GM12873 (cell line): Measurements from ENCODE around the gene SRPK3.

Experiments used
- TF ChIP-seq, protein P1 (sequence below): IDR thresholded peaks from 2 replicates; pipeline ENCODE4 v1.5.1; 2012; ENCODE audit warnings: low read depth, mild to moderate bottlenecking, moderate library complexity, low read length, control low read depth; ENCODE audit not compliant: insufficient read depth; ENCODE audit errors: missing control alignments

Gene SRPK3, protein sequence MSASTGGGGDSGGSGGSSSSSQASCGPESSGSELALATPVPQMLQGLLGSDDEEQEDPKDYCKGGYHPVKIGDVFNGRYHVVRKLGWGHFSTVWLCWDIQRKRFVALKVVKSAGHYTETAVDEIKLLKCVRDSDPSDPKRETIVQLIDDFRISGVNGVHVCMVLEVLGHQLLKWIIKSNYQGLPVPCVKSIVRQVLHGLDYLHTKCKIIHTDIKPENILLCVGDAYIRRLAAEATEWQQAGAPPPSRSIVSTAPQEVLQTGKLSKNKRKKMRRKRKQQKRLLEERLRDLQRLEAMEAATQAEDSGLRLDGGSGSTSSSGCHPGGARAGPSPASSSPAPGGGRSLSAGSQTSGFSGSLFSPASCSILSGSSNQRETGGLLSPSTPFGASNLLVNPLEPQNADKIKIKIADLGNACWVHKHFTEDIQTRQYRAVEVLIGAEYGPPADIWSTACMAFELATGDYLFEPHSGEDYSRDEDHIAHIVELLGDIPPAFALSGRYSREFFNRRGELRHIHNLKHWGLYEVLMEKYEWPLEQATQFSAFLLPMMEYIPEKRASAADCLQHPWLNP

DNA sequence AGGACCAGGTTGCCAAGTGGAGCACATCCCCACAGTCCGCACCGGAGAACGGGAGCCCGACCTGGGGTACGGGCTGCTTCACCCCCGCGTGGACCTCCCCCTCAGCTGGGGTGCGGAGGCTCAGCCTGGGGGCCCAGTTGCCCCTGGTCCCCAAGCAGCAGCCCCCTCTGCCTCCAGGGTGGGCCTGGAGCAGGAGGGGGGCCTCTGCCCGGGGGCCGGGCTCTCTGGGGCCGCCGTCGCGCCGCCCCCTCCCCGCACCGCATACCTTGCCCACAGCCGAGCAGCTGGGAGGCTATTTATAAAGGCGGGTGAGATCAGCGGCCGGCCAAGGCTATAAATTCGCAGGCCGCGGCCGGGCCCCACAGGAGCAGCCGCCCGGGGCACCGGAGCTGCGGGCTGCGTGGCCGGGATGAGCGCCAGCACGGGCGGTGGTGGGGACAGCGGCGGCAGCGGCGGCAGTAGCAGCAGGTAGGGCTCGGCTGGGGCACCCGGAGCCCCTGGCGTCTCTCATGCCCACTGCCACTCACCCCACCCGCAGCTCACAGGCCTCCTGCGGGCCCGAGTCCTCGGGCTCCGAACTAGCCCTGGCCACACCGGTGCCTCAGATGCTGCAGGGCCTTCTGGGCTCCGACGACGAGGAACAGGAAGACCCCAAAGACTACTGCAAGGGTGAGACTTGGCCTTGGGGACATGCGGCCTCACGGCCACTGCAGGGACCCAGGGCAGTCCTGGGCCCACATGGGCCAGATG lies at the start of gene SRPK3:
Gene SRPK3 (plus strand): TSS at position 364 of the 750 bp plus-strand sequence. CDS start 46 bp downstream, at position 410.
- TF ChIP-seq, protein P1, sequence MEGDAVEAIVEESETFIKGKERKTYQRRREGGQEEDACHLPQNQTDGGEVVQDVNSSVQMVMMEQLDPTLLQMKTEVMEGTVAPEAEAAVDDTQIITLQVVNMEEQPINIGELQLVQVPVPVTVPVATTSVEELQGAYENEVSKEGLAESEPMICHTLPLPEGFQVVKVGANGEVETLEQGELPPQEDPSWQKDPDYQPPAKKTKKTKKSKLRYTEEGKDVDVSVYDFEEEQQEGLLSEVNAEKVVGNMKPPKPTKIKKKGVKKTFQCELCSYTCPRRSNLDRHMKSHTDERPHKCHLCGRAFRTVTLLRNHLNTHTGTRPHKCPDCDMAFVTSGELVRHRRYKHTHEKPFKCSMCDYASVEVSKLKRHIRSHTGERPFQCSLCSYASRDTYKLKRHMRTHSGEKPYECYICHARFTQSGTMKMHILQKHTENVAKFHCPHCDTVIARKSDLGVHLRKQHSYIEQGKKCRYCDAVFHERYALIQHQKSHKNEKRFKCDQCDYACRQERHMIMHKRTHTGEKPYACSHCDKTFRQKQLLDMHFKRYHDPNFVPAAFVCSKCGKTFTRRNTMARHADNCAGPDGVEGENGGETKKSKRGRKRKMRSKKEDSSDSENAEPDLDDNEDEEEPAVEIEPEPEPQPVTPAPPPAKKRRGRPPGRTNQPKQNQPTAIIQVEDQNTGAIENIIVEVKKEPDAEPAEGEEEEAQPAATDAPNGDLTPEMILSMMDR: no peak

DNA sequence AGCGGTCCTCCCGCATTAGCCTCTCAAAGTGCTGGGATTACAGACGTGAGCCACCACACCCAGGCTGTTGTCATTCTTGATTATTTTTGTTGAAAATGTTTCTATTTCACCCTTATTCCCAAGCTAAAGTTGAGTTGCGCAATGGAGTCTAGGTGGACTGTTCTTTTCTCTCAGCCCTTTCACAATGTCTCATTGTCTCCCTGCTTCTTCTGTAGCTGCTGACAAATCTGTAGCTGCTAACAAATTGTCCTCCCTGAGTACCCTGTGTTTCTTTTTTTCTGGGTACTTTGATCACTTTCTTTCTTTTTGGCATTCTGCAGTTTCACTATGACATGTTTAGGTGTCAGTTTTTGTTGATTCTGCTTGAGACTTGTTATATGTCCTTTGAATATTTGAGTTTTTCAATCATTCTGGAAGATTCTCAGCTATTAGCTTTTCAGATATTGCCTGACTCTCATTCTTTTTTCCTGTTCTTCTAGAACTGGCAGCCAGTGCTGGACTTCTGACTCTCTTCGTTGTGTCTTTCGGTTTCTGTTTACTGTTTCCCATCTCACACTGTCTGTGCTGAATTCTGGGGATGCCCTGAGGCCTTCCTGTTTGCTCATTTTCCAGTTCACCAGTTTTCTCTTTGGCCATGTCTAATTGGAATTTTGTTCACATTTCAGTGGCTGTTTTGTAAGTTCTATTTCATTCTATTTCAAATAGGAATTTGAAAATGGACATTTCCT lies 49.6 kb upstream of the SRPK3 start:
- TF ChIP-seq, protein P1: no peak

GRCh38 chrX:153731845-153732215 lies 49.0 kb upstream of the SRPK3 start:
- TF ChIP-seq, protein P1: no peak

- TF ChIP-seq, protein P1: no peak
These were observed 48.4 kb upstream of the SRPK3 start for GRCh38 chrX:153732401-153732800.

GRCh38 chrX:153733651-153734240 lies 47.1 kb upstream of the SRPK3 start:
- TF ChIP-seq, protein P1: no peak

GRCh38 chrX:153734871-153735270 lies 46.0 kb upstream of the SRPK3 start:
- TF ChIP-seq, protein P1: no peak
